ENCODE data around the gene AGTRAP.
A peak's percentile ranks its signal among the peaks of the same experiment; 100 is the strongest.

AGTRAP gene

DNA sequence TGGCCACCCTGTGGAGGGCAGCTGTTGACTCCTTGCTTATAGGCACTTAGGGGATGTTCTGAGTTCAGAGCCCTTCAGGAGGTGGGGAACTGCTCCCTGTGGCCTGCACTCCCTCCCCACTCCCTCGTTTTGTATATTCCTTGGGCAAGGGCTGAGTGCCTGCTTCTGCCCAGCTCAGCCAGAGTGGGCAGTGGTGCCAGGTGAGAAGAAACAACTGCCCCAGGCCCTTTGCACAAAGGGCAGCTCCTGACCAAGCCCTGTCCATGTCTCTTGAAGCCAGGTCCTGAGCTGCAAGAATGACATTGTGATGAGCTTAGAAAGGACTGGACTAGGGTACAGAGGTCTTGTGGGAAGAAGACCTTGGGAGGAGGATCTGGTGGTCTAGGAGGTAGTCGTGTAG, 2.2 kb downstream of the AGTRAP start:
- Histone ChIP-seq H3K4me3 (ENCODE audit: low read depth in 1 of 2, low read length in 1 of 2) (peak overlapping the region; percentile 97 to 98), H3K9me3 (no peaks in the 10 kb centered on the region), H3K27me3 (no peaks in the 10 kb centered on the region), H3K4me1 (ENCODE audit: control insufficient read depth in 1 of 2, insufficient read depth in 1 of 2, low read depth in 1 of 2, low read length in 1 of 2) (peaks cover 89 to 93% of the 10 kb centered on the region in 2 experiments), H3K36me3 (peaks cover 3% of the 10 kb centered on the region), H3K27ac (peak overlapping the region; percentile 98)
- TF ChIP-seq, protein P1, sequence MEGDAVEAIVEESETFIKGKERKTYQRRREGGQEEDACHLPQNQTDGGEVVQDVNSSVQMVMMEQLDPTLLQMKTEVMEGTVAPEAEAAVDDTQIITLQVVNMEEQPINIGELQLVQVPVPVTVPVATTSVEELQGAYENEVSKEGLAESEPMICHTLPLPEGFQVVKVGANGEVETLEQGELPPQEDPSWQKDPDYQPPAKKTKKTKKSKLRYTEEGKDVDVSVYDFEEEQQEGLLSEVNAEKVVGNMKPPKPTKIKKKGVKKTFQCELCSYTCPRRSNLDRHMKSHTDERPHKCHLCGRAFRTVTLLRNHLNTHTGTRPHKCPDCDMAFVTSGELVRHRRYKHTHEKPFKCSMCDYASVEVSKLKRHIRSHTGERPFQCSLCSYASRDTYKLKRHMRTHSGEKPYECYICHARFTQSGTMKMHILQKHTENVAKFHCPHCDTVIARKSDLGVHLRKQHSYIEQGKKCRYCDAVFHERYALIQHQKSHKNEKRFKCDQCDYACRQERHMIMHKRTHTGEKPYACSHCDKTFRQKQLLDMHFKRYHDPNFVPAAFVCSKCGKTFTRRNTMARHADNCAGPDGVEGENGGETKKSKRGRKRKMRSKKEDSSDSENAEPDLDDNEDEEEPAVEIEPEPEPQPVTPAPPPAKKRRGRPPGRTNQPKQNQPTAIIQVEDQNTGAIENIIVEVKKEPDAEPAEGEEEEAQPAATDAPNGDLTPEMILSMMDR (IDR thresholded peaks at IDR 0.05) = no peak

DNA sequence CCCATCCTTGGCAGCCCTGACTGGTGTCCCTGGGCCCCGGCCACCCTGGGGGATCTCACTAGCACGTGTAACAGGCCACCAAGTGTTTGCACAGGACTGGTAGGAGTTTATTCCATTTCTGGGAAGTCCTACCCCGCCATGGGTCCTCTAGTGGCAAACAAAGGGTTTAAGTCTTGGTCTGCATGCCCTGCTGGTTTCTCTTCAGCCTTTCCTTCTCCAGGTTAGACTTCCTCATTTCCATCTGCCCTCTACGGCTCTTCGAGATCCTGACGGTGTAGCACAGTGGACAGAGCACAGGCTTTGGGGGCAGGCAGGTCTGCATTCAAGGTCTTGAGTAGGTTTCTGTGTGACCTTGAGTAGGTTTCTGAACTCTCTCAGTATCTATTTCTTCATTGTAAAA, 2.8 kb downstream of the AGTRAP start:
- peak overlapping the region; percentile 97 to 98 for H3K4me3 ChIP-seq (ENCODE audit: low read depth in 1 of 2, low read length in 1 of 2)

DNA sequence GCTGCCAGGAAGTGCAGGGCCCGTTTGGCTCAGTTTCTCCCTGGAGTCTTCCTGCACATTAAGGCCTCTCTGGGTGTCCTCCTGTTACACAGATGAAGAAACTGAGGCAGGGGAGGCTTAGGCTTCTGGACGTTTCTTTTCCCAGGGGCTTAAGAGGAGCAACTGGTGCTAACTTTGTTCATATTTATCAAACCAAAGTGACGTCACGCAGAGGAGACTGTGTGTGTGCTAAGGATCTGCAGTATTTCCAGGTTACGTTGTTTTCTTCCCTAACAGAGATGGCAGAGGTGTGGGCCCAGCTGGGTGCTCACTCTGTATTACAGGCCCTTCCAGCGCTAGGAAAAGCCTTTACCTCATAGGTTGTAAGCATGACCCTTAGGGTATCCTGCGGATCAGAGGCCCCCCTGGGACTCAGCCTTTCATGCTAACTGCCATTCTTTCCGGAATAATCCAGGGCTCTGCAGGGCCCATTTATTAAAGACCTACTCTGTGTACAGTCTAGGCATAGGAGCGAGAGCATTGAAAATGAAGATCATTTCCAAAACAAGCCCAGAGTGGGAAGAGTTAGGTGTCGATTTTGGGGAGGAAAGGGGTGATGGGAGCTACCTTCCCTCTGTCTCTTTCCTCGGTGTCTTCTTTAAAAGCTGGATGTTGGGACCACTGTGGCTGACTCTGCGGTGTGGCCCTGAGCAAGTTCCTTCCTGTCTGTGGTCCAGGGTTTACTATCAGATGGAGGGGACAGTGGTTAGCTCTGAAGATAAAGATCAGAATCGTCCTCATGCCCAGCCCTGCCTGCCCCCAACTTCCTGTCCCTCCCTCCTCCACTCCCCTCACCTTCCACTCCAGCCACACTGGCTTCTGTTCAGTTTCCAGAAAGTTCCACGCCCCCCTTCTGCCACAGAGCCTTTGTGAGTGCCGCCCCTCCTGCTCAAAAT, 4.6 kb downstream of the AGTRAP start:
- TF ChIP-seq, protein P1 (IDR thresholded peaks at IDR 0.05) = no peak

More for the DNA sequence above, 2.8 kb downstream of the AGTRAP start:
- Histone ChIP-seq H3K27ac (peak overlapping the region; percentile 98), H3K9me3 (no peaks in the 10 kb centered on the region), H3K36me3 (peaks cover 5% of the 10 kb centered on the region), H3K4me1 (ENCODE audit: control insufficient read depth in 1 of 2, insufficient read depth in 1 of 2, low read depth in 1 of 2, low read length in 1 of 2) (peaks cover 84 to 93% of the 10 kb centered on the region in 2 experiments), H3K27me3 (no peaks in the 10 kb centered on the region)
- TF ChIP-seq, protein P1 (IDR thresholded peaks at IDR 0.05) = peak; percentile 29

DNA sequence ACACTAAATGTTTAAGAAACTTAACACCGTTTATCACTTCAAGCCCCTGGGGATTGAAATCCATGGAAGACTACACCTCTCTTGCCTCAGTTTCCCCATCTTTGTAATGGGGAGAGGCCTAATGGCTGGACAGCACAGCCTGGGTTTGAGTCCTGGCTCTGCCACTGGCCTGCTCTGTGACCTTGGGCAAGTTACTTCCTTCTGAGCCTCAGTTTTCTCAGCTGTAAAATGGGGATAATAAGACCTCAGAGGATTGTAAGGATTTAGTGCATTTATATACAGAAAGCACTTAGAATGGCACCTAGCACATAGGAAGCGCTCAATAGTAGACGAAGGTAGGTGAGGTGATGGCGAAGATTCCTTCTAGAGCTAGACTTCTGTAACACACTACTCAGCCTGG, 5.5 kb downstream of the AGTRAP start:
- Histone ChIP-seq H3K9me3 (no peaks in the 10 kb centered on the region), H3K36me3 (peaks cover 31% of the 10 kb centered on the region), H3K27me3 (no peaks in the 10 kb centered on the region), H3K4me1 (ENCODE audit: control insufficient read depth in 1 of 2, insufficient read depth in 1 of 2, low read depth in 1 of 2, low read length in 1 of 2) (peaks cover 74 to 92% of the 10 kb centered on the region in 2 experiments), H3K4me3 (ENCODE audit: low read depth in 1 of 2, low read length in 1 of 2) (peak overlapping the region; percentile 97 to 98), H3K27ac (peak overlapping the region; percentile 98)
- TF ChIP-seq, protein P1 (IDR thresholded peaks at IDR 0.05) = no peak

More for the DNA sequence above, 4.6 kb downstream of the AGTRAP start:
- Histone ChIP-seq H3K4me1 (ENCODE audit: control insufficient read depth in 1 of 2, insufficient read depth in 1 of 2, low read depth in 1 of 2, low read length in 1 of 2) (peaks cover 68 to 88% of the 10 kb centered on the region in 2 experiments), H3K27ac (peak overlapping the region; percentile 98), H3K27me3 (no peaks in the 10 kb centered on the region), H3K4me3 (ENCODE audit: low read depth in 1 of 2, low read length in 1 of 2) (peak overlapping the region; percentile 97 to 98), H3K9me3 (no peaks in the 10 kb centered on the region), H3K36me3 (peaks cover 21% of the 10 kb centered on the region)

DNA sequence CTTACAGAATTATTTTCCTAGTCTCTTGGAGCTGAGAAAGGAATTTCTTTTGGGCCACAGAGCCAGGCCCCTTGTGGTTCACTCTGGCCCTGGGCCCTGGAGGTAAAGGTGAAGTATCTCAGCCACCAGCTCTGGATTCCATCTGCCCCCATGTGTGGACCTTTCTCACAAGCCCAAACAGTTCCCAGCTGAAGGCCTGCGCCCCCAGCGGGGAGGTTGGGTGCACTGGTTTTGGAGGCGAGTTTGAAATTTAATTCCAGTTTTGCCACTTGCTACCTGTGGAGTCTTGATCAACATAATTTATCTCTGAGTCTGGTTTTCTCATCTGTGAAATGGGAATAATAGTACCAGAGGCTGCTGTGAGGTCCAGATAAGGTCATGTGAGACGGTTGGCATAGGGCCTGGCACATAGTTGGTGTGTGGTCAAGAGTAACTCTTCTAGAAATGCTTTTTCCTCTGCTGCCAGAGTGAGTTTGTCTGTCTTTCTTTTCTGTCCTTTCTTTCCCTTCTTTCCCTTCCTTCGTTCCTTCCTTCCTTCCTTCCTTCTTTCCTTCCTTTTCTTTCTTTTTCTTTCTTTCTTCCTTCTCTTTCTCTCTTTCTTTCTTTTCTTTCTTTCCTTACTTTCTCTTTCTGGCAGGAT, 6.1 kb downstream of the AGTRAP start:
- Histone ChIP-seq H3K4me3 (ENCODE audit: low read depth in 1 of 2, low read length in 1 of 2) (peak overlapping the region; percentile 97 to 98), H3K27ac (peak overlapping the region; percentile 98), H3K27me3 (no peaks in the 10 kb centered on the region), H3K36me3 (peaks cover 36% of the 10 kb centered on the region), H3K4me1 (ENCODE audit: control insufficient read depth in 1 of 2, insufficient read depth in 1 of 2, low read depth in 1 of 2, low read length in 1 of 2) (peaks cover 74 to 94% of the 10 kb centered on the region in 2 experiments), H3K9me3 (no peaks in the 10 kb centered on the region)
- TF ChIP-seq, protein P1 (IDR thresholded peaks at IDR 0.05) = no peak
